Natural killer cell (primary cell): ENCODE data around the gene GEN1. TPM values are rescaled to one million over a fixed set of nuclear protein-coding genes. Genes with fewer than 3 reads are reported as not detected.

ENCODE experiments used
- ATAC-seq, 3 donors: fragments of 150-1000 bp in 2 of 3; fragments of 200-7000 bp in 1 of 3; cut with Tn5 transposase; 1 replicate in 1 of 3; 2 replicates in 2 of 3; pipeline ENCODE4 v1.10.0; 2021; ENCODE audit warnings: mild to moderate bottlenecking in 2 of 3, moderate library complexity in 2 of 3
- DNase-seq, 2 donors: peaks; one replicate each; pipeline versions ENCODE4 v3.0.0 to v3.0.0-alpha.2; 2013 to 2021; ENCODE audit warnings: mixed read lengths in 1 of 2
- H3K27ac ChIP-seq: one replicate; pipeline ENCODE4 v1.5.1; 2013; ENCODE audit warnings: mild to moderate bottlenecking, low read length
- H3K27me3 ChIP-seq: one replicate; pipeline ENCODE4 v1.6.1; 2013; ENCODE audit warnings: low read length; ENCODE audit not compliant: control insufficient read depth, insufficient read depth
- H3K36me3 ChIP-seq: one replicate; pipeline ENCODE4 v1.6.1; 2013; ENCODE audit warnings: low read length; ENCODE audit not compliant: control insufficient read depth, insufficient read depth
- H3K4me1 ChIP-seq: one replicate; pipeline ENCODE4 v1.6.1; 2013; ENCODE audit warnings: low read length; ENCODE audit not compliant: control insufficient read depth, insufficient read depth
- H3K4me3 ChIP-seq: one replicate; pipeline ENCODE4 v1.5.1; 2013; ENCODE audit warnings: low read length
- H3K9me3 ChIP-seq: one replicate; pipeline ENCODE4 v1.6.1; 2013; ENCODE audit warnings: low read length; ENCODE audit not compliant: control insufficient read depth, insufficient read depth
- H3K27ac Mint-ChIP-seq, 2 donors: one replicate each; pipeline ENCODE4 v1.8.0; 2022; ENCODE audit warnings: mild to moderate bottlenecking in 2 of 2, mixed read lengths in 2 of 2, moderate library complexity in 1 of 2
- H3K27me3 Mint-ChIP-seq, 2 donors: one replicate each; pipeline ENCODE4 v1.8.0; 2022; ENCODE audit warnings: low read depth in 2 of 2, mixed read lengths in 2 of 2
- H3K36me3 Mint-ChIP-seq: one replicate; pipeline ENCODE4 v1.8.0; 2022; ENCODE audit warnings: mixed read lengths
- H3K4me1 Mint-ChIP-seq, 2 donors: one replicate each; pipeline ENCODE4 v1.8.0; 2022; ENCODE audit warnings: mixed read lengths in 2 of 2
- H3K4me3 Mint-ChIP-seq: one replicate; pipeline ENCODE4 v1.8.0; 2022; ENCODE audit warnings: mild to moderate bottlenecking, moderate library complexity, mixed read lengths
- H3K9me3 Mint-ChIP-seq, 2 donors: one replicate each; pipeline ENCODE4 v1.8.0; 2022; ENCODE audit warnings: mixed read lengths in 2 of 2
- WGBS: methylation state at CpG from one replicate; pipeline ENCODE4 v1.1.7; 2013; ENCODE audit warnings: missing lambda C conversion rate; ENCODE audit not compliant: insufficient coverage; 5-methylcytosine and 5-hydroxymethylcytosine counted together
- intact Hi-C: fragments of 100-400 bp; cut with micrococcal nuclease; formaldehyde crosslinking; loops from one replicate; pipeline ENCODE4 v1.14.2; 2022
- total RNA-seq, 4 donors: library from RNA; stranded (reverse); fragments of 120-200 nt in 1 of 4; gene quantifications; one replicate each; pipeline versions ENCODE4 v1.2.3 to v1.2.4, GENCODE V29; 2013 to 2022
- TF ChIP-seq, protein P1 (sequence below): fragments of 200-600 bp; IDR thresholded peaks from one replicate; pipeline ENCODE4 v1.8.0; 2022; ENCODE audit warnings: antibody characterized with exemption

Gene GEN1
- total RNA-seq, 3 donors from 2014 or later (not counting 1 experiment from before 2014, with no cell fraction given), result 11.1 to 19.0 (median 17.3) TPM

- peaks cover 4% of the 10 kb centered on the region for H3K36me3 ChIP-seq
- H3K9me3 ChIP-seq, result no peaks in the 10 kb centered on the region
- H3K4me1 ChIP-seq, result no peaks in the 10 kb centered on the region
- H3K36me3 Mint-ChIP-seq, result no peaks in the 10 kb centered on the region
- H3K4me3 ChIP-seq, result no peak overlapping the region
- intact Hi-C loops, result no loop called here
- H3K4me1 Mint-ChIP-seq, result no peaks in the 10 kb centered on the region
- H3K27ac ChIP-seq, result no peak overlapping the region
- no peaks in the 10 kb centered on the region for H3K27me3 Mint-ChIP-seq
- H3K4me3 Mint-ChIP-seq, result no peak overlapping the region
- ATAC-seq (no peak), DNase-seq (no peak)
- TF ChIP-seq, protein P1, sequence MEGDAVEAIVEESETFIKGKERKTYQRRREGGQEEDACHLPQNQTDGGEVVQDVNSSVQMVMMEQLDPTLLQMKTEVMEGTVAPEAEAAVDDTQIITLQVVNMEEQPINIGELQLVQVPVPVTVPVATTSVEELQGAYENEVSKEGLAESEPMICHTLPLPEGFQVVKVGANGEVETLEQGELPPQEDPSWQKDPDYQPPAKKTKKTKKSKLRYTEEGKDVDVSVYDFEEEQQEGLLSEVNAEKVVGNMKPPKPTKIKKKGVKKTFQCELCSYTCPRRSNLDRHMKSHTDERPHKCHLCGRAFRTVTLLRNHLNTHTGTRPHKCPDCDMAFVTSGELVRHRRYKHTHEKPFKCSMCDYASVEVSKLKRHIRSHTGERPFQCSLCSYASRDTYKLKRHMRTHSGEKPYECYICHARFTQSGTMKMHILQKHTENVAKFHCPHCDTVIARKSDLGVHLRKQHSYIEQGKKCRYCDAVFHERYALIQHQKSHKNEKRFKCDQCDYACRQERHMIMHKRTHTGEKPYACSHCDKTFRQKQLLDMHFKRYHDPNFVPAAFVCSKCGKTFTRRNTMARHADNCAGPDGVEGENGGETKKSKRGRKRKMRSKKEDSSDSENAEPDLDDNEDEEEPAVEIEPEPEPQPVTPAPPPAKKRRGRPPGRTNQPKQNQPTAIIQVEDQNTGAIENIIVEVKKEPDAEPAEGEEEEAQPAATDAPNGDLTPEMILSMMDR, result no peak
- WGBS, result 99% methylated on average over 4 of the region's 4 CpGs
- no peaks in the 10 kb centered on the region for H3K9me3 Mint-ChIP-seq
- no peaks in the 10 kb centered on the region for H3K27me3 ChIP-seq
- no peak overlapping the region for H3K27ac Mint-ChIP-seq
Observed at GRCh38 chr2:17768894-17769293, 15.0 kb downstream of the GEN1 start.

- Histone ChIP-seq H3K27ac (no peak overlapping the region), H3K36me3 (peaks cover 4% of the 10 kb centered on the region), H3K9me3 (no peaks in the 10 kb centered on the region), H3K27me3 (no peaks in the 10 kb centered on the region), H3K4me1 (no peaks in the 10 kb centered on the region), H3K4me3 (no peak overlapping the region)
- Mint-ChIP-seq H3K4me3 (no peak overlapping the region), H3K36me3 (peaks cover 15% of the 10 kb centered on the region), H3K27ac (no peak overlapping the region), H3K27me3 (no peaks in the 10 kb centered on the region), H3K4me1 (no peaks in the 10 kb centered on the region), H3K9me3 (no peaks in the 10 kb centered on the region)
- intact Hi-C loops, result no loop called here
- no CpG with 5 or more reads among the region's 2 CpGs for whole genome bisulfite sequencing
- TF ChIP-seq, protein P1, result no peak
- ATAC-seq (no peak), DNase-seq (no peak)
Observed at GRCh38 chr2:17771956-17772355, 18.0 kb downstream of the GEN1 start.

DNA sequence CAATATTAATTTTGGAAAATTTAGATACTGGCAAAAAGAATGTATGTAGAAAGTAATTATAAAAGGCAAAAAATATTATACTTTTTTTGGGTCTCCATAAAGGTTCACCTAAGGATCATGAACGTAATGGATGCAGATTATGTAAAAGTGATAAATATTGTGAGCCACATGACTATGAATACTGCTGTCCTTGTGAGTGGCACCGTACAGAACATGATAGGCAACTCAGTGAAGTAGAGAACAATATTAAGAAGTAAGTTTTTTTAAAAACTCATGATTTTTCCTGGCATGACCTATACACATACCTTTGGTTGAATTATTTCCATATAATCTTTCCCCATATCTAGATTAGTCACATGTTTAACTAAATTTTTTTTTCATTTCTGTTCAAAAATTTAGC is 18.6 kb downstream of the GEN1 start:
- Mint-ChIP-seq H3K27me3 (no peaks in the 10 kb centered on the region), H3K4me1 (no peaks in the 10 kb centered on the region), H3K27ac (no peak overlapping the region), H3K9me3 (no peaks in the 10 kb centered on the region), H3K4me3 (no peak overlapping the region), H3K36me3 (peaks cover 15% of the 10 kb centered on the region)
- Histone ChIP-seq H3K4me3 (no peak overlapping the region), H3K27ac (no peak overlapping the region), H3K9me3 (no peaks in the 10 kb centered on the region), H3K27me3 (no peaks in the 10 kb centered on the region), H3K36me3 (peaks cover 4% of the 10 kb centered on the region), H3K4me1 (no peaks in the 10 kb centered on the region)
- DNase-seq (no peak), ATAC-seq (no peak)
- WGBS, result 100% methylated on average over 2 of the region's 2 CpGs
- TF ChIP-seq, protein P1, result no peak
- intact Hi-C loops, result no loop called here

GRCh38 chr2:17780546-17780945 is 26.6 kb downstream of the GEN1 start:
- H3K4me3 ChIP-seq, result no peak overlapping the region
- no peaks in the 10 kb centered on the region for H3K27me3 ChIP-seq
- no peaks in the 10 kb centered on the region for H3K9me3 ChIP-seq
- no peak for DNase-seq
- Mint-ChIP-seq H3K4me1 (no peaks in the 10 kb centered on the region), H3K9me3 (no peaks in the 10 kb centered on the region), H3K4me3 (no peak overlapping the region), H3K27me3 (no peaks in the 10 kb centered on the region), H3K27ac (no peak overlapping the region), H3K36me3 (peaks cover 6% of the 10 kb centered on the region)
- intact Hi-C loops, result no loop called here
- TF ChIP-seq, protein P1, result no peak
- 97% methylated on average over 1 of the region's 1 CpG for WGBS
- H3K4me1 ChIP-seq, result no peaks in the 10 kb centered on the region
- H3K36me3 ChIP-seq, result peaks cover 9% of the 10 kb centered on the region
- no peak for ATAC-seq
- H3K27ac ChIP-seq, result no peak overlapping the region
